GM21786 (cell line): ENCODE results near the gene PEPD.

ENCODE experiments used
- ATAC-seq: cut with Tn5 transposase; IDR thresholded peaks from one replicate; pipeline ENCODE4 v1.9.1; 2021; ENCODE audit not compliant: unreplicated experiment

The PEPD gene

DNA sequence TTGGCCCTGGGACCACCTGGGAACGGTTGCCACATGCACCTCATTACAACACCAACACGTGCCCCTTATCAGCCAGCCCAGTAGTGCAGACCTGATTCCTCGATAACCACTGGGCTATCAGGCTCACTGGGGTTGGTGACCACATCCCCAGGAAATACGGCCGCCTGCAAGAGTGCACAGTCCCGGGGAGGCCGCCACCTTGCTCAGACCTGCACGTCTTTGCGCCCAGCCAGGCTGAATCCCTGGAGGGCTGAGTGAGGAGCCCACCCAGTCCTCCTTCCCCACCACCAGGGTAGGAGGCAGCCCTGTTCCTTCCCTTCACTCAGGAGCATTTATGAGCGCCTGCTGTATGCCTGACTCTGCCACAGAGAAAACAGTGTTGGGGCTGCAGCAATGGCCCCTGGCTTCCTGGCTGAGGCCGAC lies 80.3 kb downstream of the PEPD start:
- ATAC-seq, result no peak

DNA sequence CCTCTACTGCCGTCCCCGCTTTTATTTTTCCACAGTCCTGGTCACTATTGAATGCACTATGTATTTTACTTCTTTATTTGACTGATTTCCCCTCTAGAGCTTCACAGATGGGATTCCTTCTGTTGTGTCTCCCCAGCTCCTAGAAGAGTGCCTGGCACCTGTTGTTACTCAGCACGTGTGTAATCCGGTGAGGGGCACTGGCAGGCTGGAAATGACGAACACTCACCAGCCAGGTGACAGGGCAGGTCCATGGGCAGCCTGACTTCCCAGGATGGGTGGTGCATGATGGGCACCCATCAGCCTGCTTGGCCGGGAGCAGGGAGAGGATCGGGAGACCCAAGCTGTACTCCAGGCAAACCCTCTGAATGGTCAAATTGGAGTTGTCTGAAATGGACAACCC lies 80.9 kb downstream of the PEPD start:
- ATAC-seq, result no peak

DNA sequence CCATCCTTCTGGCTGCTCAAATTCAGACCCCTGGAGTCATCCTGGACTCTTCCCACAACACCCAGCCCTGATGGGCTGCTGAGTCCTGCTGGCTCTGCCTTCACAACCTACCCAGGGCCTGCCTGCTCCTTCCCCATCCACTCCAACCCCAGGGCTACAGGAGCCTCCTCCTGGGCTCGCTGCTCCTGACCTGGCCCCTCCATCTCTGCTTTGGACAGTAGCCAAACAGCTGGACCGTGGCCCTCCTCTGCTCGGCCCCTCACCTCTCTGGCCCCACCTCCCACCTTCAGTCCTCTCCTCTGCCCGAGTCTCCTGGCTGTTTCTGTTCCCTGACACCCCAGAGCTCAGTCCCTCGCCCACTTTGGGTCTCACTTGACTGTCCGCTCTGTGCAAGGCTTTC lies 81.3 kb downstream of the PEPD start:
- ATAC-seq, result no peak

DNA sequence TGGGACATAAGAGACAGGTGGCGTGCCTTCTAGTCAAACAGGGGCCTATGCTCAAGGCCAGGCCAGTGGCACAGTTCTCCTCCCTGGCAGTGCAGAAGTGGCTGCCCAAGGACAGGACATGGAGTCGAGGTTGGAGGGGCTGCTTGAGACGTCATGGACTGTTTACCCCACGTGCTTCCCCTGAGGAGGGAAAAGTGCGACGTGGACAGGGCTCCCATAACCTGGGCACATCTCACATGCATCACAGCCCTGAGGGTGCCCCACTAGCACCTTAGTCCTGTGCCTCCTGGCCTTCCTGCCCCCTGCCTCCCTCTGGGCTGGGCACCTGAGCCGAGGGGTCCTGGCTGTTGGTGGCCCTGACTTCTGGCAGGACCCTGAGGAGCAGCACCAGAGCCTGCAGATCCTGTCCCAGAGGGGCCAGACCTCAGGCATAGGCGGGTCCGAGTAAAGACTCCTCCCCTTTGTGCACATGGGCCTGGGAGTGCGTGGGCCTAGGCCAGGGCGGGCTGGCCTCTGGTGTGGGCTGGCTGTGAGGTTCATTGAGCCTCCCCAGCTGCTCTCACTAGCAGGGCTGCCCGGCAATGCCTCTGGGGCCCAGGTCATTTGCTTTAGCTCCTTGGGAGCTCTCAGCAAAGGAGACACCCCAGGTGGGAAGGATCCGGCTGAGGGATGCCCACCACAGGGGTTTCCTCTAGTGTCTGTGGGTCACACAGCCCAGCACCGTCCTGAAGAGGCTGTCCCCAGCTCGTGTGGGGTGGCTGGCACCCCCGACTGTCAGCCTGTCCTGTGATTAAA lies 82.4 kb downstream of the PEPD start:
- ATAC-seq, result no peak

DNA sequence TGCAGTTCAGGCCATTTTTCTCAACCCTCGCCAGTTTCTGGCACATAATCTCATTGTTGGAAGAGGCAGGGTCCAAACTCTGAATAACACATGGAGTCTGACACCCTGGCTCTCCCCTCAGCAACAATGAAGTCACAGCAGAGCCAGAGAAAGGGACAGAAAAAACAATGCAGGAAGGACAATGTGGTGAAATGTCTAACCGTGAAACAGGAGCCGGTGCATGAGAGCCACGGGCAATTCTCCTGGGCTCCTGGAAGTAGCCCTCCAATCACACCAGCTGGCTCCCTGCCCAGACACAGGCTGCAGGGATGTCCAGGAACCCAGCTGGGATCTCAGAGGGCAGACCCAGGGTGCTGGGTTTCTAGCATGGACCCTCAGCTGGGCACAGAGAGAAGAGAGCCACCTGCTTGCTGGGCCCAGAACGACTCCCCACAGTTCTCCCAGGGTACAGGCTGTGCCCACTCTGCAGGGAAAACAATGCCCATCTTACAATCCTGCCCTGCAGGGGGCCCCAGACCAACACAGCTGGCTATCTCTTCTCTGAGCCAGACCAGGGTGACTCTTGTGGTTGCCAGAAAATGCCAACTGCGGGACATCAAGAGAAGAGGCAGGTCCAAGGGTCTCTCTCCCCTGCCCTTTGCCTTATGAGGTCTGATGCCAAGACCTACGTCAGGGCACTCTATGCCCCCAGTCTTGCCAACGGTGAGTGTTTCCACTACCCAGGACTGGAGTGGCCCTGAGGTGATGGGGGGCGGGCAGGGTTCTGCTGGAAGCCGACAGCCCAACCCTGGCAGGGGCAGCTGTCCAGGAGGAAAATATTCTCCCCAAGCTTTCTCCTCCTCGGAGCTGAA lies 83.5 kb downstream of the PEPD start:
- ATAC-seq, result no peak

DNA sequence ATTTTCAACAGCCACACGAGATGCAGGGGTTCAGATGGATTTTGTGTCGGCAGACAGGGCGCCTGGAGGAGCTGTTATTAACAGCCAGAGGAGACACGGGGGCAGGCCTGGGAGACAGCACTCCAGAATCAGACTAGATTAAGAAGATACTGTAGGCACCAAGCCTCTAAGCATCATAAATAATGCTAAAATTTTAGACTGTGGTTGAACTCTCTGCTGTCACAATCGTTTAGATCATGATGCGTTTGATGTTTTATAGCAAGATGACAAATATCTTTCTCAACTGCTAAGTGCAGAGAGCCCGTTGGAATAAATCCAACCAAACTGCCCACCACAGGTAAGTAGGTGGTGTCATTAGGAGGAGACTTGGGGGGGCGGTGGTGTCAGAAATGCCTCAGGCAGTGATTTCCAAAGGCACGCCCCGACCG lies 84.2 kb downstream of the PEPD start:
- no peak for ATAC-seq

DNA sequence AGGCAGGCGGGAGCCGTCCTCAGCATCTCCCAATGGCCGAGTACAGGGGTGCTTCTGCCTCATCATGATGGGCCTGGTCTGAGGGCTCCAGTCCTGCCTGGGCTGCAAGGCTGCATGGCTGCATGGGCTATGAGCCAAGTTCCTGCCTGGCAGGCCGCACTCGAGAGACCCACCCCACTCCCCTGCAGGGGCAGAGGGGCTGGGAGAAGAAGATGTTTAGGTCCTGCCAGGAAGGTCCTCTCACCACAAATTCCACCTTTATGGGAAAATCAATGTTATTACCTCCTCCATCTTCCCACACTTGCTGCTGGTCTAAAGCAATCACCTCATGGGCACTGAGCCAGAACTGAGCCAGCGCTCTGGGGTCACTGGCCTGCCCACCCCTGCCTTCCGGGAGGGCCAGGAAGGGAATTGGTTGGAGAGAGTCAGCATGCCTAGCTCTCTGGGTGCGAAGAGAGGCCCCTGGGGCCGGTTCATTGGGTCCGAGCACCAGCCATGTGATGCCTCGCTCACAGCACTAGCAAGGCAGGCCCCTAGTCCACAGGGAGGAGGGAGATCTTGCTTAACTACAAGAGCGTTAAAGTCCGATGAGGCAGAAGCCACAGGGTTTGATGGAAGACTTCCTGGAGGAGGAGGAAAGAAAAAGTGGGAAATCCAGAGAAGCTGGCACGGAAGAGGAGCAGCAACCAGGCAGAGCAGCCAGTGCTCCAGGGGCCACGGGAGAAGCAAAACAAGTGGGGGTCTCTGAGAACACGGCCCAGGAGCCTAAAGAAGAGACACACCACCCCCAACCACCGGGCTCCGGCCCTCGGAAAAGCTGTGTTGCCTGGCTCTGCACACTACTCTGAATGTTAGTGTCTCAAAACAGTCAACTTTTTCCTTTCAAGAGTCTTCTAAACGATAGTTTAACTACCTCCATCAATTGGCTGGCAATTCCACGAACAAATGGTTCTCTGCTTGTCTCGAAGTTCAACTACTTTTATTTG lies 84.9 kb downstream of the PEPD start:
- ATAC-seq, result no peak

DNA sequence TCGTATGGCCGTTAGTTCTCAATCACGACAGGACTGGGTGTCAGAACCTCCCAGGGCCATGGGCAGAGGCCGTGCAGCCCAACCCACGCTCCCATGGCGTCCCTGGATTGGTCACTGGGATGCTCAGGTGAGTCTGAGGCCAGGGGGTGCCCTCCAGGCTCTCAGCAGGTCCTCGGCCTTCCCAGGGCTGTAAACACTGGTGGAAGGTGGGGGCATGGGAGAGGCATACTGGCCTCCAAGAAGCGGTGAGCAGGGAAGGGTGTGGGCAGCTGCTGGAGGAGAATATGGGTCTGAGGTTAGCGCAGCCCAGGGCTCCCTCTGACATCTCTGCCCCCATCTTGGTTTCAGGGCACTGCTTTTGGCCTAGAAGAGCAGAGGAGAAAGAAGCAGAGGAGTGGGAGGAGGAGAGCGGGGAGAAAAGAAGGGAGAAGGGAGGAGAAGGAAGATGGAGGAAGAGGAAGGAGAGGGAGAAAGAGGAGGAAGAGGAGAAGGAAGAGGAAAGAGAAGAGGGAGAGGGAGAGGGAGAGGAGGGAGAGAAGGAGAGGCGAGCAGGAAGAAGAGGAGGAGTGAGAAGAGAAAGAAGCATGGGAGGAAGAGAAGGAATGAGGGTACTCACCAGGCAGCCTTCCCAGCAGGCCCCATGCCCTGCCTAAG lies 85.8 kb downstream of the PEPD start:
- no peak for ATAC-seq

DNA sequence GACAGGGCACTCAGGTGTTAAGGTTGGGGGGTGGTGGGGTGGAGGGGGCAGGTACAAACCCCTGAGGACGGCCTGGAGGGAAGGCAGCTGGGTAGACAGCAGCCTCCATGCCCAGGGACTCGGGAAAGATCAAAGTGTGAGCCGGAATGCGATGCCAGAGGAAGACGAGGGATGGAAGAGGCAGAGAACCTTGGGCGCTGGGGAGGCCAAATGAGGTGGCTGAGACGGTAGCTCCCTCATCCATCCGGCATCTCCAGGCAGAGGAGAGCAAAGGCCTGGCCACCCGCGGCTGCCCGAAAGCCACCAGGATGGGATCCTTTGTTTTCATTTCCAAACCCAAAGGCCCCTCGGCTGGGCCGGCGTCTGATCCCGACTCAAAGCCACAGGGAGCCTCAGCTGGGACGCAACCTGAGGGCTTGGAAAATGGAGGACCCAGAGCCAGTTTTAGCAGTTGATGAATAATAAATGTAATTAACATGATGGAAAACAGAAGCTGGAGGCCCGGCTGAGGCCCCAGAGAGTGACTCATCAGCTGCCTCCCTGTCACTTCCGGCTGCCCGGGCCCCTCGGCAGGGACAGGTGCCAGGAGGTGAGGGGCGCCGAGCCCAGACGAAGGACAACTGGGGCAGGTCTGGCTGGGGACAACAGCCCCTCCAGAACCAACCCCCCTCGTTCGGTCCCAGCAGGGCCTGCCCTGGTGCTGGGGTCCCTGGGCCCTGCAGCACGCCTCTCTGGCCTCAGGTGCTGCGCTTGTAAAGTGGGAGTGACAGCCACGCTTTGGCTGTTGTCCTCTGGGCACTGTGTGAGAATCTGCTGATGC lies 86.5 kb downstream of the PEPD start:
- no peak for ATAC-seq

DNA sequence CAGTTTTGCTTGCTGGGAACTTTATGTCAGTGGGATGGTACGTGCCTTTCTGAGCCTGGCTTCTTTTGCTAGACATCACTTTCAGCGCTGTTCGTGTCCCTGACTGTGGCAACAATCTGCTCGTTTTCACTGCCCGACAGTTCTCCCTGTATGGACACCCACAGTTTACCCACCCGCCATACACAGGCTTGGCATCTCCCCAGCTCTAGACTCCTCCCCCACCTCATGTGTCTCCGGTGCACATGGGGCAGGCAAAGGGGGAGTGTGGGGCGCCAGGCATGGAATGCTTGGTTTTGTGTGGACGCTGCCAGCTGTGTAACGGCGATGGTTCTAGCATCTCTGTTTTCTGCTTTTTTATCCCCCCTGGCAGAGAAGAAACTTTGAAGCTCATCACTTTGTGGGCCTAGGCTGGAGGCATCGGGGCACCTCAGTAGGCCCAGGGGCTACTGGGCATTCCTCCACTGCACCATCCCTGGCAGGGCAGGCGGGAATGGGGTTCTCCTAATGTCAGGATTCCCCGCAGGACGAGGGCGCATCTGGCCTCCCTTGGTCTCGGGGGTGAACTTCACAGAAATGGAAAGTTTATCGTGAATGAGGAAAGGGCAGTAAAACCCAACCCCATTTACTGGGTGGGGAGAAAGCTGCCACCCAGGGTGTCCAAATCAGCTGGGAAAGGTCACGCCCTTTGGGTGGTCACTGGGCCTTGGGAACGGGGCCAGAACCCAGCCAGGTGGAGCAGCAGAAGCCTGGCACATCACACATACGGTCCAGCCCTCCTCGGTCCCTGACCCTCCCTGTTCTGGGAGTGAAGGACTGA lies 87.3 kb downstream of the PEPD start:
- no peak for ATAC-seq

DNA sequence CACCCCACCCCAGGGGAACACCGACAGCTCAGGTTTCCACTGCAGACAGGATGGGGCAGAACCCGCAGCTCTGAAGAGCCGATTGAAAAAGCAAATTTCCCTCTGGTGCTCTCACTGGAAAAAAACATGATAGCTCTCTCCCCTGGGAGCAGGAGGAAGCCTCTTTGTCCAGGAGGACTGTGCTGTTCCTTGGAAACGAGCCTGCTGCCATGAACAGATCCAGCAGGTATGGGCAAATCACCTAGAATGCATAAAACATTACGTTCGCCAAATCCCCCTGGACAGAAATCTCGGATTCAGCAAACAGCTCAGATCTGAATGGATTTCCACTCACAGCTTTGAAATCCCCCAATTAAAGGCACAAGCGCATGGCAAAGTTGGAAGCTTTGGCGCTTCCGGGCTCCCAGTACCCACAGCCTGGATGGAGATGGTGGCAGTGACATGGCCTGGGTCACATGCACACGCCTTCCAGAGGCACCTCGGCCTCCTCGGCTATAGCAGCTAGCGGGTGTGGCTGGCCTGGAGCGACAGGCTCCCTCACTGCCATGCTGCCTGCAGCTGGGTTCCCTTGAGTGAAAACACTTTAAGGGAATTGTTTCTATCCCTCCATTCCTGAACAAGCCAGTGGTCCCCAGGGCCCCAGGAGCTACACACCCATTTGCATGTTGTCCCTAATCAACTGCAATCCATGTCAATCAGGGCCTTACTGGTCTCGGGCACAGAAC lies 89.0 kb downstream of the PEPD start:
- no peak for ATAC-seq

DNA sequence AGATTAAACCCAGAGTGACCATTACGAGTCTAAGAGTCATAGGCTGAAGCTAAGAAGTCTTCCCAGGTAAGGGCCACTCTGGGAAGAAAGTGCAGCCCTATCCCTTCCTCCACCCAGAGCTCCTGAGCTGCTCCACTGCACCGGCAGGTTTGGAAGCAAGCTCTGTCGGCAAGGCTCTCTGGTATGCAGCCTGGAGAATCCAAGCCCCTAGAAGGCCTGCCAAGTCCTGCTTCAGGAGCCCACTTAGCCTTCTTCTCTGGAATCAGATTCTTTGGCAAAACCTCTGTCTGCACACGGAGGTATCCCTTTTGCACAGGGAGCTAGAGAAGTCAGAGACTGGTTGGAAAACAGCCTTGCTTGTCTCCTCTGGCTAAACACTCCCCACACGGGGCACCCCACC lies 89.6 kb downstream of the PEPD start:
- no peak for ATAC-seq

DNA sequence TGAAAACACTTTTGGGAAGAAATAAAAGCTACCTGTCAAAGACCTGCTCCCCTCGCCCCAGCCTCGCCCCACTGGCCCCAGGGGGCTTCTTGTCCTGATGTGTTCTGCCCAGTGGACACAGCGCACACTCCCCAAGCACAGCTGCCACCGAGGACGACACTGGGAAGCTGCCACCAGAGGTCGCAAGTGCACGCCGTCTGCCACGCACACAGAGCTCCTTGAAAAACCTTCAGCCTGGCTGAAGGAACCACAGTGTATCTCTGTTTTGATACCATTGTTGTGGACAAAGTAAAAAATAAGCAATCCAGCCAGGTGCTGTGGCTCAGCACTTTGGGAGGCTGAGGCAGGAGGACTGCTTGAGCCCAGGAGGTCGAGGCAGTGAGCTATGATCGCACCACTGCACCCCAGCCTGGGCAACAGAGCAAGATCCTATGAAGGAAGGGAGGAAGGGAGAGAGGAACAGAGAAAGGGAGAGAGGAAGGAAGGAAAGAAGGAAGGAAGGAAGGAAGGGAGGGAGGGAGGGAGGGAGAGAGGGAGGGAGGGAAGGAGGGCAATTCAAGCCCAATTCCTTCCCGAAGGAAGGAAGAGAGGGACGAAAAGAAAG lies 90.8 kb downstream of the PEPD start:
- no peak for ATAC-seq

DNA sequence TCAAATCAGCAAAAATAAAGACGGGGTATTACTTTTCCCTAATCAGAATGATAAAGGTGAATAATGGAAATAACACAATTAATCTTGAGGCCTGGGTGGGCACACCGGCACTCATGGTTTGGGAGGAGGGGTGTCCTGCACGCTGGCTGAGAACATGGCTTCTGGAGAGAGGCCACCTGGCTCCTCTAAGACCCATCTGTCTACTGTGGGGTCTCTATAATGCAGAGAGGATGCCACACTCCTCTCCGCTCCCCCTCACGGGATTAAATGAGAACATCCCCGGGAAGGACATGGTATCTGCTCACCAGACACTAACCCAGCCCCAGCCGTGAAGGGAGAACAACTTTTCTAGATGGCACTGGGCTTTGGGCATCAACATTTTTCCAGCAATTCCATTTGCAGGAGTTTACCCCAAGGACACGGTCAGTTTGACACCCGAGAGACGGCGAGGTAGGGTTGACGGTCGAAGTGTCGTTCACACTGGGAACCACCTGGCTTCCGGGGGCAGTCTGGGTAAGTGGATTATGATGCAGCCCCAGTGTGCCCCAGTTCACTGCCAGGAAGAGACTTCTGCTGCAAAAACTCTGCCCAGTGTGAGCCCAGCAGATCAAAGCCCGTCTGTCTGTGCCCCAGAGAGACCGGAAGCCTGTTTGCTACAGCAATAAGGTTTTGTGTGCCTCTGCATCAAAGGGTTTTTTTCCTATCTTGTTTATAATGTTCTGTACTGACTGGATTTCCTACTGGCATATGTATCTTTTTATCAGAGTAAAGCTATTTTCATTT lies 91.5 kb downstream of the PEPD start:
- no peak for ATAC-seq

DNA sequence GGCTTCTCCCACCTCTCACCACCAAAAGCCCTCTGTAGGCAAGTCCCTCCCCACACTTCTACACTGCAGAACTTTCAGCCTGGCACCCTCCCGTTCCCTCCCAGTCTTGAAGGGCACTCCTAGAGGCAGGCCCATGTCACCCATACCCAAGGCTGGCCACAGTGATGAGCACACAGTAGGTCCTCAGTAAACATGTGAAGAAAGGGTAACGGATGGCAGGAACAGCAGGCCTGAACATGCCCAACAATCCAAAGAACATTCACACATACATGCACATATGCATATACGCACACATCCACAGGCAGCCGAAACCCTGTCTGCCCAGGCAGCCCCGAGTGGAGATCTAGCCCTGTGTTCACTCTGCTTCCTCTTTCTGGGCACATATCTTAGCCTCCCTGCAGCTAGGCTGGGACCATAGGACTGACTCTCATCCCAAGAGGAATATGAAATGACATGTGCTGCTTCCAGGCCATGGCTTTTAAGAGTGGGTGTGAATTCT lies 92.9 kb downstream of the PEPD start:
- no peak for ATAC-seq

DNA sequence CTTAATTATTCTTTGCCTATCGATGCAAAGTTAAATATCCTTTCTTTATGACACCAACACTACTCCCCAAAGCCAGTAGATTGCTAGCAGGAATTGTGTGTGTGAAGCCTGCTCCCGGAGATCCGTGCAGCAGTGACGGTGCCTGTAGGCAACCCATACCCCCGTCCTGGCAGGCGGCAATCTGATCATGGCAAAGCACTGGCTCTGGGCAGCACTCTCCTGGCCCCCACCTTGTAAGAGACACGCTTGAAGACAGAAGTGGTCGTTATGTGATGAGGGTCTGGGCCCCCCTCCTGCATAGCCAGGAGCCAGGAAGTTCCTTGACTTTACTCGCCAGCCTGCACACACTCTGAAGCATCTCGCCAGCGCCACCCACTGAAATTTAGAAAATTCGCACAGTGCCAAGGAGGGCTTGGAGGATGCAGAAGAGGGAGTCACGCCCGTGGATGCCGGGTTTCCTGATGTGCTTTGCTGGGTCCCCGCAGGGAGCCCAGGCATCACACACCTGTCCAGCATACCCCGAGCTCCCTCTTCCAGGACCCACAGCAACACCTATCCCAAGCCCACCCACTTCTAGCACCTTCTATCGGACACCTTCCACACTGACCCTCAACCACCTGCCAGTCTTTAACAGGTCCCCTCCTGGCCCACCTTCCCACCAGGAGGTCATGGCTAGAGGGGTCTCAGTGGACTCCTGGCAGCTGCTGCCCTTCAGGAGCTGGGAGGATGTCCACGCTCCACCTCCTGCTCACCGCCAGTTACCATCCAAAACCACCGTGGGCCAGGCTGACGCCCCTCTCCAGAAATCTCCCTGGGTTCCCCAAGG lies 93.6 kb downstream of the PEPD start:
- ATAC-seq, result no peak
